Left lung (tissue), 14 donors: Measurements from ENCODE around the gene ITGB7. TPM values are rescaled to one million over a fixed set of nuclear protein-coding genes. Genes with fewer than 3 reads are reported as not detected.

Experiments used
- ATAC-seq: fragments of 200-7000 bp; cut with Tn5 transposase; one replicate; pipeline ENCODE4 v1.9.1; 2020; ENCODE audit warnings: moderate library complexity
- DNase-seq, 4 donors: peaks; one replicate each; pipeline ENCODE4 v3.0.0-alpha.2; 2013 to 2020
- H3K27ac ChIP-seq, 2 donors: fragments of 200-600 bp; sonication (generic) in 1 of 2; one replicate each; pipeline versions ENCODE4 v1.5.0 to v1.8.0; 2020 to 2021
- H3K27me3 ChIP-seq, 2 donors: fragments of 200-600 bp; sonication (generic) in 1 of 2; one replicate each; pipeline versions ENCODE4 v1.5.0 to v1.8.0; 2020 to 2021
- H3K36me3 ChIP-seq, 2 donors: fragments of 200-600 bp; sonication (generic) in 1 of 2; one replicate each; pipeline versions ENCODE4 v1.5.0 to v1.8.0; 2020 to 2021
- H3K4me1 ChIP-seq, 2 donors: fragments of 200-600 bp; one replicate each; pipeline ENCODE4 v1.8.0; 2021
- H3K4me3 ChIP-seq, 2 donors: fragments of 200-600 bp; sonication (generic) in 1 of 2; one replicate each; pipeline versions ENCODE4 v1.5.0 to v1.8.0; 2020 to 2021; ENCODE audit warnings: mild to moderate bottlenecking in 1 of 2
- H3K9me3 ChIP-seq, 2 donors: fragments of 200-600 bp; sonication (generic) in 1 of 2; one replicate each; pipeline versions ENCODE4 v1.5.0 to v1.8.0; 2020 to 2021
- CTCF ChIP-seq, 2 donors: fragments of 200-600 bp; sonication (generic) in 1 of 2; IDR thresholded peaks; one replicate each; pipeline versions ENCODE4 v1.5.0 to v1.8.0; 2021; ENCODE audit warnings: antibody characterized with exemption in 2 of 2
- intact Hi-C, 2 donors: fragments of 100-400 bp; cut with DNase I; formaldehyde crosslinking; loops; one replicate each; pipeline versions ENCODE4 v1.11.2 to v1.14.2; 2022
- long read RNA-seq, 12 donors: library from polyadenylated mRNA in 2 of 12; unstranded in 2 of 12; transcript quantifications; one replicate each; pipeline ENCODE4 v2.0.0 and lab custom pipeline, GENCODE V29; 2019 to 2026
- polyA plus RNA-seq, 6 donors: library from polyadenylated mRNA; unstranded; fragments of 120-200 nt; gene quantifications; one replicate each; pipeline ENCODE4 v1.2.1, GENCODE V29; 2013; ENCODE audit not compliant: insufficient read length in 6 of 6
- total RNA-seq, 2 donors: library from RNA; stranded (reverse); fragmentation: NEBNext Ultra II Directional; extraction: Animal tissue kit (Norgen Biotek cat#: 25700); gene quantifications; one replicate each; pipeline ENCODE4 v1.2.1, GENCODE V29; 2021
- donor health status: DM: no; HTN: yes; CAD: no.
- donor health status: DM: no; HTN: no; CAD: no.

The ITGB7 gene
- 10 to 100 TPM in 1 of 2 donors, 1 to 10 TPM in 1; 3.8 to 10.9 TPM for total RNA-seq
- 1 to 10 TPM; 1.1 to 2.8 (median 1.7) TPM for polyA plus RNA-seq
- long read RNA-seq, donor 1, partial matches to known transcripts: 5 of 6 reads
- long read RNA-seq, donor 1, other reads (novel, unspliced or antisense): 0 of 6 reads
- long read RNA-seq, donor 2: 0 reads
- long read RNA-seq, donor 3: 0 reads
- long read RNA-seq, donor 4, partial matches to known transcripts: 0 of 5 reads
- long read RNA-seq, donor 4, other reads (novel, unspliced or antisense): 1 of 5 reads
- long read RNA-seq, donor 5: 0 reads
- long read RNA-seq, donor 6: 0 reads
- long read RNA-seq, donor 7: 0 reads
- long read RNA-seq, donor 8: 0 reads
- long read RNA-seq, donor 9: 0 reads
- long read RNA-seq, donor 10, transcript ITGB7-201 (16 exons, 2,867 nt): major isoform, 6 of 6 reads
- long read RNA-seq, donor 10, partial matches to known transcripts: 0 of 6 reads
- long read RNA-seq, donor 10, other reads (novel, unspliced or antisense): 0 of 6 reads
- long read RNA-seq, donor 11: 0 reads
- long read RNA-seq, donor 12: 0 reads

GRCh38 chr12:53207042-53207441 lies at the start of gene ITGB7:
TSS of gene ITGB7 (minus strand) at chr12:53207251. CDS start at chr12:53200443, 6,808 bp downstream.
- no peak for ATAC-seq
- H3K27ac ChIP-seq: peak within 1 kb of the TSS in 1 of 2 donors; percentile 76

GRCh38 chr12:53255996-53256395 lies 48.9 kb upstream of the ITGB7 start:
- TF ChIP-seq CTCF (IDR thresholded peaks at IDR 0.05): no peak
- no peak for ATAC-seq
- intact Hi-C loops: no loop called here
- peaks cover 13 to 45% of the 10 kb centered on the region in 2 donors for H3K4me1 ChIP-seq
- H3K27ac ChIP-seq: no peak overlapping the region
- no peaks in the 10 kb centered on the region for H3K27me3 ChIP-seq
- H3K36me3 ChIP-seq: peaks cover 0 to 23% of the 10 kb centered on the region in 2 donors
- no peak for DNase-seq
- no peak overlapping the region for H3K4me3 ChIP-seq
- H3K9me3 ChIP-seq: no peaks in the 10 kb centered on the region

More at GRCh38 chr12:53207042-53207441, at the start of gene ITGB7:
- H3K36me3 ChIP-seq: peaks cover 0 to 23% of the 10 kb centered on the region in 2 donors
- no peak for DNase-seq
- TF ChIP-seq CTCF (IDR thresholded peaks at IDR 0.05): no peak
- intact Hi-C loops: no loop called here
- H3K27me3 ChIP-seq: no peaks in the 10 kb centered on the region
- H3K4me3 ChIP-seq: peak within 1 kb of the TSS in 1 of 2 donors; percentile 11
- peaks cover 8 to 49% of the 10 kb centered on the region in 2 donors for H3K4me1 ChIP-seq
- H3K9me3 ChIP-seq: no peaks in the 10 kb centered on the region

- H3K27ac ChIP-seq: no peak overlapping the region
- intact Hi-C loops: no loop called here
- TF ChIP-seq CTCF (IDR thresholded peaks at IDR 0.05): no peak
- H3K36me3 ChIP-seq: peaks cover 0 to 23% of the 10 kb centered on the region in 2 donors
- ATAC-seq (no peak), DNase-seq (peak in 1 of 4 donors; percentile 17)
- H3K4me1 ChIP-seq: peaks cover 16 to 48% of the 10 kb centered on the region in 2 donors
- no peaks in the 10 kb centered on the region for H3K9me3 ChIP-seq
- H3K27me3 ChIP-seq: no peaks in the 10 kb centered on the region
- no peak overlapping the region for H3K4me3 ChIP-seq
Measured at GRCh38 chr12:53254816-53255545, 47.9 kb upstream of the ITGB7 start.

- no peak for TF ChIP-seq CTCF (IDR thresholded peaks at IDR 0.05)
- DNase-seq (peak in 1 of 4 donors; percentile 55), ATAC-seq (no peak)
- H3K27ac ChIP-seq: no peak overlapping the region
- H3K27me3 ChIP-seq: no peaks in the 10 kb centered on the region
- H3K4me1 ChIP-seq: peaks cover 16 to 41% of the 10 kb centered on the region in 2 donors
- peaks cover 0 to 23% of the 10 kb centered on the region in 2 donors for H3K36me3 ChIP-seq
- intact Hi-C loops: no loop called here
- H3K9me3 ChIP-seq: no peaks in the 10 kb centered on the region
- H3K4me3 ChIP-seq: peak overlapping the region in 1 of 2 donors; percentile 92
Measured at GRCh38 chr12:53253298-53253697, 46.2 kb upstream of the ITGB7 start.
